Neural cell (in vitro differentiated cells): ENCODE data around the gene HIVEP2. TPM values are rescaled to one million over a fixed set of nuclear protein-coding genes. Genes with fewer than 3 reads are reported as not detected.

ENCODE experiments used
- H2AFZ ChIP-seq: fragments of 200-600, 300-800 bp; sonication (generic), shearing (Covaris generic); 2 replicates; pipeline ENCODE4 v1.6.0; 2014; ENCODE audit warnings: low read depth, mild to moderate bottlenecking, antibody characterized with exemption, low read length, moderate library complexity
- H3F3A ChIP-seq: fragments of 200-600 bp; shearing (Covaris generic); 2 replicates; pipeline ENCODE4 v1.6.1; 2016; ENCODE audit warnings: mild to moderate bottlenecking, moderate library complexity, mixed read lengths, antibody characterized with exemption, low read length; ENCODE audit not compliant: insufficient read depth, poor library complexity, severe bottlenecking
- H3K27ac ChIP-seq: fragments of 200-600, 300-800 bp; sonication (generic), shearing (Covaris generic); 2 replicates; pipeline ENCODE4 v1.5.1; 2014; ENCODE audit warnings: mild to moderate bottlenecking, low read length, moderate library complexity
- H3K27me3 ChIP-seq: fragments of 300-800, 200-600 bp; sonication (generic), shearing (Covaris generic); 2 replicates; pipeline ENCODE4 v1.6.0; 2014; ENCODE audit warnings: mild to moderate bottlenecking, low read depth, low read length, moderate library complexity; ENCODE audit not compliant: insufficient read depth
- H3K36me3 ChIP-seq: fragments of 300-800, 200-600 bp; sonication (generic), shearing (Covaris generic); 2 replicates; pipeline ENCODE4 v1.5.1; 2014; ENCODE audit warnings: mild to moderate bottlenecking, antibody characterized with exemption, low read length, moderate library complexity; ENCODE audit not compliant: insufficient read depth
- H3K4me2 ChIP-seq: fragments of 300-800, 200-600 bp; sonication (generic), shearing (Covaris generic); 2 replicates; pipeline ENCODE4 v1.6.0; 2014; ENCODE audit warnings: mild to moderate bottlenecking, low read length
- H3K4me3 ChIP-seq: fragments of 300-800, 200-600 bp; sonication (generic), shearing (Covaris generic); 2 replicates; pipeline ENCODE4 v1.5.1; 2014; ENCODE audit warnings: mild to moderate bottlenecking, low read length, moderate library complexity
- H3K79me2 ChIP-seq: fragments of 200-600 bp; shearing (Covaris generic); replicated peaks from 2 replicates; pipeline ENCODE4 v1.6.0; 2014; ENCODE audit warnings: mild to moderate bottlenecking, low read length, moderate library complexity; ENCODE audit not compliant: insufficient read depth
- H3K9ac ChIP-seq: fragments of 300-800, 200-600 bp; sonication (generic), shearing (Covaris generic); 2 replicates; pipeline ENCODE4 v1.6.1; 2016; ENCODE audit warnings: mild to moderate bottlenecking, low read length, mixed read lengths
- H3K9me2 ChIP-seq: fragments of 200-600 bp; shearing (Covaris generic); 2 replicates; pipeline ENCODE4 v1.6.1; 2016; ENCODE audit warnings: mild to moderate bottlenecking, low read length, mixed read lengths; ENCODE audit not compliant: insufficient read depth
- H3K9me3 ChIP-seq: fragments of 200-600, 300-800 bp; sonication (generic), shearing (Covaris generic); 2 replicates; pipeline ENCODE4 v1.6.1; 2016; ENCODE audit warnings: mild to moderate bottlenecking, mixed run types, low read length, moderate library complexity, mixed read lengths
- H4K20me1 ChIP-seq: fragments of 200-600 bp; shearing (Covaris generic); 2 replicates; pipeline ENCODE4 v1.6.1; 2016; ENCODE audit warnings: mild to moderate bottlenecking, mixed run types; ENCODE audit not compliant: insufficient read depth
- CTCF ChIP-seq: fragments of 450-650 bp; IDR thresholded peaks from 2 replicates; pipeline ENCODE4 v1.5.1; 2014; ENCODE audit warnings: antibody characterized with exemption, mild to moderate bottlenecking, moderate library complexity; ENCODE audit not compliant: poor library complexity, severe bottlenecking
- EP300 ChIP-seq: fragments of 450-650 bp; conservative IDR thresholded peaks from 2 replicates; pipeline ENCODE4 v1.6.1; 2014; ENCODE audit warnings: antibody characterized with exemption, mild to moderate bottlenecking, moderate library complexity; ENCODE audit not compliant: poor library complexity, severe bottlenecking
- EZH2 ChIP-seq: fragments of 200-600, 300-800 bp; shearing (Covaris generic), sonication (generic); IDR thresholded peaks from 2 replicates; pipeline ENCODE4 v1.6.1; 2014; ENCODE audit warnings: antibody characterized with exemption, low read length, borderline replicate concordance, mild to moderate bottlenecking; ENCODE audit not compliant: insufficient read depth, poor library complexity, severe bottlenecking
- MXI1 ChIP-seq: fragments of 450-650 bp; conservative IDR thresholded peaks from 2 replicates; pipeline ENCODE4 v1.6.1; 2014; ENCODE audit warnings: antibody characterized with exemption, mild to moderate bottlenecking; ENCODE audit not compliant: poor library complexity, severe bottlenecking
- POLR2AphosphoS5 ChIP-seq: IDR thresholded peaks from 2 replicates; pipeline ENCODE4 v1.6.1; 2012
- RAD21 ChIP-seq: fragments of 450-650 bp; conservative IDR thresholded peaks from 2 replicates; pipeline ENCODE4 v1.6.1; 2014; ENCODE audit warnings: antibody characterized with exemption, mild to moderate bottlenecking, moderate library complexity
- REST ChIP-seq: IDR thresholded peaks from 2 replicates; pipeline ENCODE4 v1.6.1; 2012; ENCODE audit warnings: borderline replicate concordance
- SMC3 ChIP-seq: fragments of 450-650 bp; conservative IDR thresholded peaks from 2 replicates; pipeline ENCODE4 v1.6.1; 2014; ENCODE audit warnings: antibody characterized with exemption, mild to moderate bottlenecking, moderate library complexity; ENCODE audit not compliant: poor library complexity
- TAF1 ChIP-seq: IDR thresholded peaks from 2 replicates; pipeline ENCODE4 v1.6.1; 2012; ENCODE audit warnings: low read depth
- polyA plus RNA-seq: library from polyadenylated mRNA; depleted of rRNA; stranded (reverse); fragments of >200 nt; gene quantifications from 2 replicates; pipeline ENCODE4 v1.2.3, GENCODE V29; 2014

Gene HIVEP2
- polyA plus RNA-seq, 1 donor from 2014 or later, result 6.0 TPM

DNA sequence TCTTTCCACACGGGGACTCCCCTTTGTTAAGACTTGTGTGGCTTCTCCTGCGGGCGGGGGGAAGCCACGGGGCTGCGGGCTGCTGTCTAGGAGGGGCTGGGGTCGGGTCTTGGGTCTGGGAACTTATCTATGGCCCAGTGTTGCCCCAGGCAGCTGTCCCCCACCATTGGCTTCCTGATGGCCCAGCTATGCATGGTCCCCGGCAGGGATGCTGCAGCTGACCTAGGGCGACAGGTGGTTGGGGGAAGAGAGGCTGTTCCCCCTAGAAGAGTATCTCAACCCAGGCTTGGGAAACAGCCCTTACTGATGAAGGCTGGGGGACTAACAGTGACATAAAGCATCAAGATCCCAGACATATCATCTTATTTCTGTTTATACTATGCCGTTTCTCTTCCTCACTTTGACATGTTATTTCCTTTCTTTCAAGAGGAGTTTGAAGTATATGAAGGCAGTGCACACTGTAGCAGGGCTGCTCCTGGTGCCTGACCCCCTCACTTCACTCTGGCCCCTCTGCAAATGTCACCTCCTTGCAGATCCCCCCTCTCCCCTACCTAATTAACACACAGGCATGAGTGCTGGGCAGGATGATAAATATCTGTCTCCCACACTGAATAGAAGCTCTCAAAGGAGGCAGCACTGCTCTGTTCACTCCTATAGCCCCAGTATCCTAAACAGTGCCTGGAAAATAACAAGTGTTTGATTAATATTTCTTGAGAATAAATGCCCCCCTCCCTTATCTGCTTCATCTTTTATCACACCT, 87.0 kb downstream of the HIVEP2 start:
- H3K4me3 ChIP-seq, result no peak overlapping the region
- no peaks in the 10 kb centered on the region for H3K9me3 ChIP-seq
- H3K9me2 ChIP-seq, result no peaks in the 10 kb centered on the region
- no peaks in the 10 kb centered on the region for H4K20me1 ChIP-seq
- H3K9ac ChIP-seq, result no peak overlapping the region
- no peak for TF ChIP-seq REST
- no peak for TF ChIP-seq MXI1
- TF ChIP-seq CTCF, result no peak
- TF ChIP-seq SMC3, result no peak
- no peak for TF ChIP-seq EZH2
- TF ChIP-seq EP300, result no peak
- no peaks in the 10 kb centered on the region for H3F3A ChIP-seq
- H3K27ac ChIP-seq, result no peak overlapping the region
- no peaks in the 10 kb centered on the region for H3K36me3 ChIP-seq
- no peak overlapping the region for H3K4me2 ChIP-seq
- no peak overlapping the region for H2AFZ ChIP-seq
- no peaks in the 10 kb centered on the region for H3K27me3 ChIP-seq
- no peaks in the 10 kb centered on the region for H3K79me2 ChIP-seq

DNA sequence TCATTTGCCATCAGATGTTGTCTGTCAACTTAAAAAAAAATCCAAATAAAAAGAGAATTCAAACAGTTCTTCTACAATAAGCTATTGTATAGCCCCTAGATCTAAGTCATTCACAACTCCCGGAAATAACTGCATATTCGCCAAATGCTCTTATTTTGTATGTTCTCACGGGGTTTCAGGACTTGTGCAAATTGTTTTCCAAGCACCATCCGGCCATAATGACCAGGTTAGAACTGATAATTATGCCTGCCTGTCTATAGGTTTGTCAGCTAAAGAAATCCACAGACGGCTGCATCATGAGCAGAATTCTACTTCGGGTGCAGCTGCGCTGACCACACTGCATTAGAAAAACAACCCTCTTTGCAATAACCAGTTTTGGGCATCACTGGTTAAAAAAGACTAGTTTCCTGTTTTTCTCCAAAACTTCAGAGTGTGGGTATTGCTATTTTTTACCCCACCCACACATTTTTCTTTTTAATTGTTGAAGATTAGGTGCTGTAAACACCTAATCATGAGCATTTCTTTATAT, 87.7 kb downstream of the HIVEP2 start:
- H3F3A ChIP-seq, result no peaks in the 10 kb centered on the region
- H3K4me3 ChIP-seq, result no peak overlapping the region
- no peaks in the 10 kb centered on the region for H3K27me3 ChIP-seq
- H3K27ac ChIP-seq, result no peak overlapping the region
- TF ChIP-seq EP300 (no peak), POLR2AphosphoS5 (no peak), SMC3 (no peak), MXI1 (no peak), RAD21 (no peak), TAF1 (no peak), CTCF (no peak), EZH2 (no peak), REST (no peak)
- H3K4me2 ChIP-seq, result no peak overlapping the region
- no peak overlapping the region for H2AFZ ChIP-seq
- no peaks in the 10 kb centered on the region for H3K9me3 ChIP-seq
- no peaks in the 10 kb centered on the region for H3K36me3 ChIP-seq
- H3K9ac ChIP-seq, result no peak overlapping the region
- no peaks in the 10 kb centered on the region for H3K9me2 ChIP-seq
- H3K79me2 ChIP-seq, result no peaks in the 10 kb centered on the region
- no peaks in the 10 kb centered on the region for H4K20me1 ChIP-seq
